Inflammatory macrophage treated with lipopolysaccharide for 1 hour (primary cell): ENCODE measurements around the gene AOC3.

Source experiments
- DNase-seq, 2 donors: peaks; one replicate each; pipeline ENCODE4 v3.0.0-alpha.2; 2020 to 2022

The AOC3 gene

GRCh38 chr17:42850954-42851353 is at the start of gene AOC3:
Gene AOC3, plus strand, starts transcription at chr17:42851199. Its CDS starts 145 bp downstream, at chr17:42851344.
- DNase-seq, result no peak

- no peak for DNase-seq
These were observed 47.7 kb upstream of the AOC3 start for GRCh38 chr17:42803074-42803883.

- DNase-seq, result no peak
These were observed 46.1 kb upstream of the AOC3 start for GRCh38 chr17:42804918-42805367.

- no peak for DNase-seq
These were observed 44.8 kb upstream of the AOC3 start for GRCh38 chr17:42806249-42806648.

GRCh38 chr17:42809250-42809649 is 41.7 kb upstream of the AOC3 start:
- DNase-seq, result peak in 1 of 2 donors; percentile 7

- DNase-seq, result no peak
These were observed 36.2 kb upstream of the AOC3 start for GRCh38 chr17:42814633-42815399.

- DNase-seq, result no peak
These were observed 33.1 kb upstream of the AOC3 start for GRCh38 chr17:42817866-42818265.

GRCh38 chr17:42818379-42818778 is 32.6 kb upstream of the AOC3 start:
- DNase-seq, result no peak

- DNase-seq, result peak; percentile 50 to 80
These were observed 31.0 kb upstream of the AOC3 start for GRCh38 chr17:42819939-42820535.

- no peak for DNase-seq
These were observed 29.8 kb upstream of the AOC3 start for GRCh38 chr17:42821176-42821575.

GRCh38 chr17:42827472-42827871 is 23.5 kb upstream of the AOC3 start:
- no peak for DNase-seq

- no peak for DNase-seq
These were observed 20.0 kb upstream of the AOC3 start for GRCh38 chr17:42830971-42831370.

GRCh38 chr17:42832213-42832933 is 18.6 kb upstream of the AOC3 start:
- no peak for DNase-seq

- peak; percentile 82 to 93 for DNase-seq
These were observed 17.8 kb upstream of the AOC3 start, which contains the start of gene PSME3 for GRCh38 chr17:42832934-42833766. Gene PSME3, plus strand, starts transcription at chr17:42833397. Its CDS starts 235 bp downstream, at chr17:42833632.

GRCh38 chr17:42833767-42834422 is 17.1 kb upstream of the AOC3 start:
- no peak for DNase-seq

GRCh38 chr17:42835732-42836131 is 15.3 kb upstream of the AOC3 start:
- peak in 1 of 2 donors; percentile 7 for DNase-seq

GRCh38 chr17:42841975-42842685 is 8.9 kb upstream of the AOC3 start:
- DNase-seq, result no peak

- peak; percentile 37 to 73 for DNase-seq
These were observed 7.6 kb upstream of the AOC3 start for GRCh38 chr17:42843358-42843934.

- no peak for DNase-seq
These were observed 6.7 kb upstream of the AOC3 start, which contains the start of gene AOC2 for GRCh38 chr17:42844271-42844670. Gene AOC2, plus strand, starts transcription at chr17:42844580. Its CDS starts 47 bp downstream, at chr17:42844627.
